ENCODE results near the gene NFYA. TPM values are rescaled to one million over a fixed set of nuclear protein-coding genes. Genes with fewer than 3 reads are reported as not detected.

NFYA gene
- total and polyA plus RNA-seq, 4 donors, result 5.9 to 38.0 (median 16.7) TPM

DNA sequence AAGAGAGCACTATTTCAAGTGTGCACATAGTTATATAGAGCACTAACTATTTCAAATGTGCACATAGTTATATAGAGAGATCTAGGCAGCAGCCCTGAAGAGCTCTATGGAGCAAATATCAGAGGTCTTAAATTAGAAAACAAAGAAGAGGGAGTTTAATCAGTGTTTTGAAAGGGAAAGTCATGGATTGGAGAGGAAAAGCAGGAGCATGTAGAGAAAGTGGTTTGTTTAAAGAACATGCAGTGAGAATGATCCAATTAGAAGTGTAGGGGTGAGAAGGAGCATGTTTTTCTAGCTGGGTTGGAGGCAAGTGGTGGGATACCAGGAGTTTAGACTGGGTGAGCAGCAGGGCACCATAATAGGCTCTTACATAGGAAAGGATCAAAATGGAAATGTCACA is 64.1 kb downstream of the NFYA start:
- H3K27me3 ChIP-seq (ENCODE audit: control insufficient read depth in 3 of 3, insufficient read depth in 3 of 3, low read length in 2 of 3), result no peaks in the 10 kb centered on the region
- ATAC-seq (ENCODE audit: insufficient read depth, low FRiP score), result no peak

DNA sequence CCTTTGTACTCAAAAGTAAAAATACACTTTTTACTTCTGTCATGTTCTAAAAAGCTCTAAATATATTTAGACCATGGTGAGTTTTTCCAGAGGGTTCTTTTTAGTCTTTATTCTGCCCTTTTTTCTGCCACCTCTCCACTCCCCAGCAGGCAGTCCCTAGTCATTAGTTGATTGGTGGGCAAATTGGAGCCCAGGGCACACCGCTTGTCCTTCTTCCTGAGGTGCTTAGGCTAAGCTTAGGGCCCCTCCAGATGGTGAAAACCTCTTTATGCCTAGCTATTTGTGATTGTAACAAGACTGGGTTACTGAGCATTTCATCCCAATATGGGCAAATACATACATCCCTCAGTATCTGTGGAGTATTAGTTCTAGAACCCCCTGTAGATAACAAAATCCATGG is 75.1 kb downstream of the NFYA start:
- H3K27ac ChIP-seq (ENCODE audit: low read depth in 1 of 2, low read length in 1 of 2), result no peak overlapping the region

More for the DNA sequence above, 64.1 kb downstream of the NFYA start:
- Histone ChIP-seq H3K4me1 (ENCODE audit: control insufficient read depth in 5 of 5, insufficient read depth in 5 of 5, low read length in 5 of 5) (no peaks in the 10 kb centered on the region), H3K36me3 (ENCODE audit: control insufficient read depth in 4 of 4, insufficient read depth in 4 of 4, low read length in 4 of 4) (peaks cover 0 to 41% (median under 1%) of the 10 kb centered on the region in 4 donors), H3K4me3 (no peak overlapping the region), H3K9me3 (ENCODE audit: control insufficient read depth in 4 of 4, insufficient read depth in 3 of 4, low read length in 3 of 4) (no peaks in the 10 kb centered on the region), H3K27ac (ENCODE audit: low read depth in 1 of 2, low read length in 1 of 2) (no peak overlapping the region), H3K9ac (ENCODE audit: insufficient read depth in 1 of 2, low read length in 2 of 2) (no peak overlapping the region)
- no peak for DNase-seq
- no peak for TF ChIP-seq CTCF (IDR thresholded peaks at IDR 0.05; ENCODE audit: control extremely low read depth, extremely low read depth)

More for the DNA sequence above, 75.1 kb downstream of the NFYA start:
- H3K4me3 ChIP-seq, result no peak overlapping the region
- no peaks in the 10 kb centered on the region for H3K36me3 ChIP-seq (ENCODE audit: control insufficient read depth in 4 of 4, insufficient read depth in 4 of 4, low read length in 4 of 4)
- TF ChIP-seq CTCF (IDR thresholded peaks at IDR 0.05; ENCODE audit: control extremely low read depth, extremely low read depth), result no peak
- H3K9me3 ChIP-seq (ENCODE audit: control insufficient read depth in 4 of 4, insufficient read depth in 3 of 4, low read length in 3 of 4), result no peaks in the 10 kb centered on the region
- no peak overlapping the region for H3K9ac ChIP-seq (ENCODE audit: insufficient read depth in 1 of 2, low read length in 2 of 2)
- no peaks in the 10 kb centered on the region for H3K27me3 ChIP-seq (ENCODE audit: control insufficient read depth in 3 of 3, insufficient read depth in 3 of 3, low read length in 2 of 3)
- ATAC-seq (ENCODE audit: insufficient read depth, low FRiP score) (no peak), DNase-seq (no peak)
- 98 to 100% methylated on average over 1 of the region's 1 CpG for WGBS, 2 donors
- H3K4me1 ChIP-seq (ENCODE audit: control insufficient read depth in 5 of 5, insufficient read depth in 5 of 5, low read length in 5 of 5), result no peaks in the 10 kb centered on the region

Other genes starting within 250 kb of the NFYA start
- gene UNC5CL, start 33.8 kb upstream of the NFYA start, total RNA-seq, result 1 to 10 TPM; 1.6 to 2.5 TPM
- 1 to 10 TPM; 1.8 to 4.0 TPM for gene UNC5CL, start 33.8 kb upstream of the NFYA start, polyA plus RNA-seq
- gene TSPO2, start 30.5 kb upstream of the NFYA start, total RNA-seq, result under 1 TPM in 1 of 2 donors, not detected in 1; 0.57 TPM
- under 1 TPM in 1 of 2 donors, not detected in 1; 0.07 TPM for gene TSPO2, start 30.5 kb upstream of the NFYA start, polyA plus RNA-seq
- gene APOBEC2, start 19.8 kb upstream of the NFYA start, total RNA-seq, result under 1 TPM; 0.34 to 0.51 TPM
- under 1 TPM; 0.10 to 0.40 TPM for gene APOBEC2, start 19.8 kb upstream of the NFYA start, polyA plus RNA-seq
- gene OARD1, start 618 bp upstream of the NFYA start, total RNA-seq, result 10 to 100 TPM; 22.2 to 27.0 TPM
- 10 to 100 TPM; 22.4 to 26.2 TPM for gene OARD1, start 618 bp upstream of the NFYA start, polyA plus RNA-seq
- 1 to 10 TPM; 1.2 TPM for gene TREML1, start 81.4 kb downstream of the NFYA start, total RNA-seq
- 1 to 10 TPM; 1.2 to 2.2 TPM for gene TREML1, start 81.4 kb downstream of the NFYA start, polyA plus RNA-seq
- 10 to 100 TPM in 1 of 2 donors, 1 to 10 TPM in 1; 1.6 to 10.7 TPM for gene TREM2, start 90.1 kb downstream of the NFYA start, total RNA-seq
- gene TREM2, start 90.1 kb downstream of the NFYA start, polyA plus RNA-seq, result 10 to 100 TPM in 1 of 2 donors, 1 to 10 TPM in 1; 7.4 to 48.0 TPM
- 1 to 10 TPM in 1 of 2 donors, under 1 TPM in 1; 0.65 to 1.4 TPM for gene TREML2, start 128.2 kb downstream of the NFYA start, total RNA-seq
- 1 to 10 TPM in 1 of 2 donors, under 1 TPM in 1; 0.06 to 4.4 TPM for gene TREML2, start 128.2 kb downstream of the NFYA start, polyA plus RNA-seq
- gene TREML4, start 155.4 kb downstream of the NFYA start, total RNA-seq, result 1 to 10 TPM in 1 of 2 donors, not detected in 1; 1.3 TPM
- gene TREML4, start 155.4 kb downstream of the NFYA start, polyA plus RNA-seq, result 1 to 10 TPM in 1 of 2 donors, not detected in 1; 5.8 TPM
- gene TREM1, start 213.7 kb downstream of the NFYA start, total RNA-seq, result 100 to 1,000 TPM in 1 of 2 donors, 10 to 100 TPM in 1; 17.4 to 110 TPM
- 100 to 1,000 TPM in 1 of 2 donors, 10 to 100 TPM in 1; 54.7 to 112 TPM for gene TREM1, start 213.7 kb downstream of the NFYA start, polyA plus RNA-seq

Data from lung (tissue), 12 donors.